OCI-LY7 (cell line): Measurements from ENCODE around the gene CYP11A1. TPM values are rescaled to one million over a fixed set of nuclear protein-coding genes. Genes with fewer than 3 reads are reported as not detected.
A peak's percentile ranks its signal among the peaks of the same experiment; 100 is the strongest.

ENCODE experiments used
- BruUV-seq: library from RNA; stranded (reverse); fragments of 400-500 nt; replicated peaks from 2 replicates; lab custom pipeline; 2021; lab: Mats Ljungman, UMichigan
- CTCF ChIA-PET: fragments of 300-600 bp; sonication (Branson Sonifier 250); formaldehyde crosslinking; loops from one replicate; lab custom pipeline; 2022; ENCODE audit warnings: antibody characterized with exemption; ENCODE audit not compliant: unreplicated experiment; lab: Charles Lee
- POLR2A ChIA-PET: fragments of 300-600 bp; sonication (Branson Sonifier 250); formaldehyde crosslinking; loops from one replicate; lab custom pipeline; 2022; ENCODE audit warnings: antibody characterized with exemption; lab: Charles Lee
- DNase-seq: peaks from one replicate; pipeline ENCODE4 v3.0.0-alpha.2; 2015; ENCODE audit warnings: low spot score
- H2AFZ ChIP-seq: fragments of 200-600 bp; sonication (generic), shearing (Covaris generic); 2 replicates; pipeline ENCODE4 v1.6.1; 2014; ENCODE audit warnings: mild to moderate bottlenecking, antibody characterized with exemption, low read length, moderate library complexity
- H3K27ac ChIP-seq: fragments of 200-600 bp; sonication (generic); 2 replicates; pipeline ENCODE4 v1.5.1; 2014; ENCODE audit warnings: mixed run types, low read depth, mild to moderate bottlenecking, moderate library complexity, low read length, inconsistent platforms; ENCODE audit not compliant: poor library complexity, severe bottlenecking
- H3K36me3 ChIP-seq: fragments of 200-600 bp; sonication (generic); 2 replicates; pipeline ENCODE4 v1.6.1; 2014; ENCODE audit warnings: mild to moderate bottlenecking, antibody characterized with exemption, low read length, moderate library complexity, mixed read lengths; ENCODE audit not compliant: insufficient read depth
- H3K4me1 ChIP-seq: fragments of 200-600 bp; sonication (generic); 2 replicates; pipeline ENCODE4 v1.5.1; 2014; ENCODE audit warnings: mild to moderate bottlenecking, low read length; ENCODE audit not compliant: insufficient read depth, poor library complexity, severe bottlenecking
- H3K4me2 ChIP-seq: fragments of 200-600 bp; sonication (generic); 2 replicates; pipeline ENCODE4 v1.6.1; 2014; ENCODE audit warnings: mild to moderate bottlenecking, low read length
- H3K4me3 ChIP-seq: fragments of 200-600 bp; sonication (generic); 2 replicates; pipeline ENCODE4 v1.5.1; 2014; ENCODE audit warnings: mild to moderate bottlenecking, low read depth, low read length; ENCODE audit not compliant: poor library complexity, severe bottlenecking
- H3K79me2 ChIP-seq: fragments of 200-600 bp; sonication (generic); 2 replicates; pipeline ENCODE4 v1.6.1; 2016; ENCODE audit warnings: low read depth, mild to moderate bottlenecking, low read length, moderate library complexity, mixed read lengths; ENCODE audit not compliant: insufficient read depth
- H3K9me2 ChIP-seq: fragments of 200-600 bp; sonication (generic); 2 replicates; pipeline ENCODE4 v1.6.1; 2016; ENCODE audit warnings: mild to moderate bottlenecking, low read length, mixed read lengths; ENCODE audit not compliant: insufficient read depth
- H3K9me3 ChIP-seq: fragments of 200-600 bp; sonication (generic); 2 replicates; pipeline ENCODE4 v1.6.1; 2014; ENCODE audit warnings: mild to moderate bottlenecking, mixed run types, low read length, mixed read lengths
- H4K20me1 ChIP-seq: fragments of 200-600 bp; sonication (generic); 2 replicates; pipeline ENCODE4 v1.6.1; 2014; ENCODE audit warnings: mild to moderate bottlenecking, antibody characterized with exemption, low read length, moderate library complexity, mixed read lengths; ENCODE audit not compliant: insufficient read depth
- EZH2phosphoT487 ChIP-seq: fragments of 200-600 bp; sonication (generic); IDR thresholded peaks from 2 replicates; pipeline ENCODE4 v1.6.1; 2018; ENCODE audit warnings: low read depth, borderline replicate concordance, mild to moderate bottlenecking, mixed run types, antibody characterized with exemption, low read length, moderate library complexity, mixed read lengths
- intact Hi-C: fragments of 100-400 bp; cut with micrococcal nuclease; formaldehyde crosslinking; loops from one replicate; pipeline ENCODE4 v1.10.0; 2022; ENCODE audit not compliant: unreplicated experiment
- total RNA-seq, 2 experiments: library from RNA; depleted of rRNA in 1 of 2; stranded (reverse); fragments of >200 nt in 1 of 2; shearing (Covaris generic) in 1 of 2; gene quantifications; 2 replicates each; pipeline ENCODE4 v1.2.3, GENCODE V29; 2014 to 2022
- TF ChIP-seq, protein P1 (sequence below): fragments of 200-600 bp; sonication (generic); conservative IDR thresholded peaks from 2 replicates; pipeline ENCODE4 v1.5.1; 2014; ENCODE audit warnings: mild to moderate bottlenecking, antibody characterized with exemption, low read length, moderate library complexity, mixed read lengths

Gene CYP11A1
- total RNA-seq, 2 experiments from 2014 or later: not detected

DNA sequence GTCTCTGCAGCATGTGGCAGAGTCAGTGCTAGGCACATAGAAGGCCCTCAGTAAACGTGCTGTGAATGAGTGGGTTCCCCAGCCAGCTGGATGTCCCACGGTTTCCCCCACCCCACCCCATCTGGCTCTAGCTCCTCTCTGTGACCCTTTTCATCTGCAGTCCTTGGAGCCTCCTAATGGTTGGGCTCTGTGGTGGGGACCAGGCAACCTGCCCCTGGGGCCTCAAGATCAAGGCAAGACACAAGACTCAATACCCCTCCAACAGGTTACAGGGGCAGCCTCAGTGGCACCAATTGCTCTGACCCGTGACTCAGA is 17.1 kb upstream of the CYP11A1 start:
- ChIA-PET CTCF (interaction anchor here (1.0 to 1.8 kb wide), 6 partner anchors 9 to 55 kb away, joined by 3 to 7 read pairs (median 4); no protein-coding TSS in a partner anchor), POLR2A (interaction anchor here (0.5 to 1.7 kb wide), 8 partner anchors 12 to 84 kb away, joined by 3 to 7 read pairs (median 4); no protein-coding TSS in a partner anchor)
- H2AFZ ChIP-seq: no peak overlapping the region
- H3K79me2 ChIP-seq: no peaks in the 10 kb centered on the region
- peaks cover 55% of the 10 kb centered on the region for H3K4me1 ChIP-seq
- no peaks in the 10 kb centered on the region for H3K9me2 ChIP-seq
- intact Hi-C loops: no loop called here
- TF ChIP-seq EZH2phosphoT487: no peak
- TF ChIP-seq, protein P1, sequence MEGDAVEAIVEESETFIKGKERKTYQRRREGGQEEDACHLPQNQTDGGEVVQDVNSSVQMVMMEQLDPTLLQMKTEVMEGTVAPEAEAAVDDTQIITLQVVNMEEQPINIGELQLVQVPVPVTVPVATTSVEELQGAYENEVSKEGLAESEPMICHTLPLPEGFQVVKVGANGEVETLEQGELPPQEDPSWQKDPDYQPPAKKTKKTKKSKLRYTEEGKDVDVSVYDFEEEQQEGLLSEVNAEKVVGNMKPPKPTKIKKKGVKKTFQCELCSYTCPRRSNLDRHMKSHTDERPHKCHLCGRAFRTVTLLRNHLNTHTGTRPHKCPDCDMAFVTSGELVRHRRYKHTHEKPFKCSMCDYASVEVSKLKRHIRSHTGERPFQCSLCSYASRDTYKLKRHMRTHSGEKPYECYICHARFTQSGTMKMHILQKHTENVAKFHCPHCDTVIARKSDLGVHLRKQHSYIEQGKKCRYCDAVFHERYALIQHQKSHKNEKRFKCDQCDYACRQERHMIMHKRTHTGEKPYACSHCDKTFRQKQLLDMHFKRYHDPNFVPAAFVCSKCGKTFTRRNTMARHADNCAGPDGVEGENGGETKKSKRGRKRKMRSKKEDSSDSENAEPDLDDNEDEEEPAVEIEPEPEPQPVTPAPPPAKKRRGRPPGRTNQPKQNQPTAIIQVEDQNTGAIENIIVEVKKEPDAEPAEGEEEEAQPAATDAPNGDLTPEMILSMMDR: no peak
- H3K27ac ChIP-seq: peak overlapping the region; percentile 50
- H3K9me3 ChIP-seq: no peaks in the 10 kb centered on the region
- H3K4me3 ChIP-seq: no peak overlapping the region
- H4K20me1 ChIP-seq: no peaks in the 10 kb centered on the region
- H3K36me3 ChIP-seq: no peaks in the 10 kb centered on the region
- H3K4me2 ChIP-seq: peak overlapping the region; percentile 55
- BruUV-seq: no TSS peak
- no peak for DNase-seq

- H2AFZ ChIP-seq: no peak overlapping the region
- H3K4me3 ChIP-seq: no peak overlapping the region
- no TSS peak for BruUV-seq
- no peaks in the 10 kb centered on the region for H3K79me2 ChIP-seq
- H3K4me2 ChIP-seq: peak overlapping the region; percentile 55
- H3K9me2 ChIP-seq: no peaks in the 10 kb centered on the region
- peaks cover 57% of the 10 kb centered on the region for H3K4me1 ChIP-seq
- peak overlapping the region; percentile 50 for H3K27ac ChIP-seq
- no peaks in the 10 kb centered on the region for H3K36me3 ChIP-seq
- ChIA-PET POLR2A (interaction anchor here (0.6 to 1.7 kb wide), 6 partner anchors 13 to 70 kb away, joined by 3 to 7 read pairs (median 4); no protein-coding TSS in a partner anchor), CTCF (interaction anchor here (1.5 to 1.8 kb wide), 3 partner anchors 8 to 19 kb away, joined by 4 to 7 read pairs (median 6); no protein-coding TSS in a partner anchor)
- H3K9me3 ChIP-seq: no peaks in the 10 kb centered on the region
- intact Hi-C loops: no loop called here
- peak; percentile 68 for DNase-seq
- no peaks in the 10 kb centered on the region for H4K20me1 ChIP-seq
- no peak for TF ChIP-seq EZH2phosphoT487
- TF ChIP-seq, protein P1: peak; percentile 35; the same call in 1 of the 2 replicates
Observed at GRCh38 chr15:74383695-74384565, 16.5 kb upstream of the CYP11A1 start.
